HG03064 (cell line): ENCODE results near the gene KHK.

ENCODE experiments used
- ATAC-seq: cut with Tn5 transposase; IDR thresholded peaks from one replicate; pipeline ENCODE4 v1.9.1; 2021; ENCODE audit warnings: low read depth; ENCODE audit not compliant: unreplicated experiment

Gene KHK

GRCh38 chr2:27086724-27087593, at the start of gene KHK:
TSS of gene KHK (plus strand) at chr2:27086772. CDS start at chr2:27087260, 488 bp downstream.
- ATAC-seq, result peak; percentile 4

- ATAC-seq, result no peak
Observed at GRCh38 chr2:27038012-27038411, 48.6 kb upstream of the KHK start.

GRCh38 chr2:27038631-27039339, 47.8 kb upstream of the KHK start:
- no peak for ATAC-seq

GRCh38 chr2:27039426-27039825, 47.1 kb upstream of the KHK start:
- ATAC-seq, result no peak

DNA sequence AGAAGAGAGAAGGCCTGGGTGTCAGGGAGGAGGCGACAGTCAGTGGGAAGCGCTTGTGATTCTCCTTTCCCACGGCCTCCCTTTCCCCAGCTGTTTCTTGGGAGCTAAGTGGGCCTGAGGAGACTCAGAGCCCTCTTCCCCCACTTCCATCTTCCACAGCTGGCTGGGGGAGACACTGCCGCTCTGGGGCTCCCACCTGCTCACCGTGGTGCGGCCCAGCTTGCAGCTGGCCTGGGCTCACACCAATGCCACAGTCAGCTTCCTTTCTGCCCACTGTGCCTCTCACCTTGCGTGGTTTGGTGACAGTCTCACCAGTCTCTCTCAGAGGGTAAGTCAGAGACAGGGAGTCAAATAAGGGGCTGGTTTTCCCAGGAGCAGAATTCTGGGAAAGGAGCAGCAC, 46.7 kb upstream of the KHK start:
- ATAC-seq, result no peak

- no peak for ATAC-seq
Observed at GRCh38 chr2:27040282-27040681, 46.3 kb upstream of the KHK start.

DNA sequence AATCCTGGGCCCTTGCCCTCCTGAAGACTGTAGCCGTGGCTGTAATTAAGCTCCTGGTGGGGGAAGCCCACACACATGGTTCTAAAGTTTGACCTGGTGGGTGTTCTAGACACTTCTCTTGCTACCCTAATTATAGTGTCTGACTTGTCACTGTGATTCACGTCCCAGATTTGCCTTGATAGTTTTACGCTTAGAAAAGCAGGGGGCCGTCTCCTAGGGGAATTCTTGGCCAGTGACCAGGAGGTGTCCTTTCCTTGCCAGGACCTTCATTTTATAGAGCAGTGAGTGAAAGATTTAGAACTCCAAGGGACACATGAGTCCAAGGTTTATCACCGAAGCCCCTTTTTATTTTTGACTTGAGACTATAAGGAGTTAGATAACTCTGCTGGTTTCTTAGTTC, 44.8 kb upstream of the KHK start:
- no peak for ATAC-seq

DNA sequence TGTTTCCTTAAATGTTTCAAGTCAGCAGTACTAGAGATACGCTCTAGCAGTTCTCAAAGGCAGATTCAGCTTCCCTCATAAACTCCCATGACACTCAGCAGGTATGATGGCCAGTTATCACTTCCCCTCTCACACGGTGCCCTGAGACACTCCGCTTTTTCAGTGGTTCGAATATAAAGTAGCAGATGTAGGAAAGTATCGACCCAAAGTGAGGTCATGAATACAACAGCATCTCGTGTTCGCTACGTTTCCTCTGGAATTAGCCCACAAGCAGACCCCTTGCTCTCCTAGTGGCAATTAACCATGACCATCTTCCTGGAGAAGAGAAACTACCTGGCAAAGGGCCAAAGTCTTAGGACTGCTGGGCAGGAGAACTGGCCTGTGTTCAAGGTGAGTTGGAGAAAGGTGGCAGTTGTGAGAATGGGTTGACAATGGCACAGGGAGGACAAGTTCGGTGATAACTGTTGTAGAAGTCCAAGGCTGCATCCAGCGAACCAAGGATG, 44.4 kb upstream of the KHK start:
- peak; percentile 65 for ATAC-seq

- no peak for ATAC-seq
Observed at GRCh38 chr2:27042985-27043634, 43.5 kb upstream of the KHK start.

- ATAC-seq, result peak; percentile 34
Observed at GRCh38 chr2:27049422-27050280, 36.9 kb upstream of the KHK start.

GRCh38 chr2:27050281-27050995, 36.1 kb upstream of the KHK start:
- ATAC-seq, result peak; percentile 49

- peak; percentile 56 for ATAC-seq
Observed at GRCh38 chr2:27050996-27051901, 35.3 kb upstream of the KHK start, which contains the start of gene AGBL5. TSS of gene AGBL5 (plus strand) at chr2:27051668. CDS start at chr2:27052959, 1,291 bp downstream.

GRCh38 chr2:27051902-27052645, 34.5 kb upstream of the KHK start:
- ATAC-seq, result no peak

DNA sequence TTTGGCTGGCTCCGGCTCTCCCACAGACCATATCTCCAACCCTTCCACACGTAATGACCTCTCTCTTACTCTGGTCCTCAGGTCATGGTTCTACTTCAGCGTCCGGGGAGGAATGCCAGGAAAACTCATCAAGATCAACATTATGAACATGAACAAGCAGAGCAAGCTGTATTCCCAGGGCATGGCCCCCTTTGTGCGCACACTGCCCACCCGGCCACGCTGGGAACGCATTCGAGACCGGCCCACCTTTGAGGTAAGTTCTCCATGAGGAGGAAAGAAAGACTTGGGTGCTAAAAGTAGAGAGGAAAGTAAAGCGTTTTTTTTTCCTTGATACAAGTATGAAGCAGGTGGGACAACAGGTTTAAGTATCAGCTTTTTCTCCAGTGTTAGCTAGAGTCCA, 33.3 kb upstream of the KHK start:
- ATAC-seq, result no peak

GRCh38 chr2:27053776-27054175, 32.8 kb upstream of the KHK start:
- no peak for ATAC-seq

DNA sequence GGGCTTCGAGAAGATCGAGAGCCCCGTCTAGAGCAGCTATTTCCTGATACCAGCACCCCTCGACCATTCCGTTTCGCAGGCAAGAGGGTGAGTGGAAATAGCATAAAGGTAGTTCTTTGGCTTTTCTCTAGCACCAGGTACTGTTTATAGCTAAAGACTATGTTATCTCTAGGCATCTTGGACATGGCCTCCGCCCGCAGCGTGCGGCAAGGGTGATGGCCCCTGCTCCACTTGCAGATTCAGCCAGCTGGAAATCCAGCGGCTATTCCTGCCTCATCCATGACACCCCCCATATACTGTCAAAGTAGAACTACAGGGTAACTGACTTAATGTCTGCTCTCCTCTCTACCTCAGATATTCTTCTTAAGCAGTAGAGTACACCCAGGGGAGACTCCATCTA, 31.9 kb upstream of the KHK start:
- no peak for ATAC-seq

- no peak for ATAC-seq
Observed at GRCh38 chr2:27057184-27057583, 29.4 kb upstream of the KHK start.

DNA sequence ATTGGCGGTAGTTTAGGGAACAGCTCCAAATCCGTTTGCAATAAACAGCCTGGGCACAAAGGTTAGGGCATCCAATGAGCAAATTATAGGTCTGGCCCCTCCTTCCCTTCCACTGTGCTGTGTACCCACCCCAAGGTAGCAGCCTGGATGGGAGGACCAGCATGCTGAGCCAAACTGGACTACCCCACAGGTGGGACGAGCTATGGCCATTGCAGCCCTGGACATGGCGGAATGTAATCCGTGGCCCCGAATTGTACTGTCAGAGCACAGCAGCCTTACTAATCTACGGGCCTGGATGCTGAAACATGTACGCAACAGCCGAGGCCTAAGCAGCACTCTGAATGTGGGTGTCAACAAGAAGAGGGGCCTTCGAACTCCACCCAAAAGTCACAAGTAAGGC, 28.4 kb upstream of the KHK start:
- no peak for ATAC-seq
